ENCODE results near the gene FIS1. TPM values are rescaled to one million over a fixed set of nuclear protein-coding genes. Genes with fewer than 3 reads are reported as not detected.
"Not testable (repeated sequence)": the region's sequence is repeated elsewhere in the genome, so short reads cannot be mapped to it uniquely, and the experiment has no call there.

FIS1 gene
- total and polyA plus RNA-seq, 2 experiments from 2014 or later, result 130 to 131 TPM

- not testable (repeated sequence) for DNase-seq (ENCODE audit: low spot score); H3K27ac Mint-ChIP-seq; H3F3A ChIP-seq (replicated peaks; ENCODE audit: low read depth); H3K4me3 Mint-ChIP-seq; H3K9me3 Mint-ChIP-seq; H3K4me3 ChIP-seq; H3K27ac ChIP-seq (ENCODE audit: low read depth); H3K27me3 ChIP-seq (ENCODE audit: insufficient read depth); H3K4me1 ChIP-seq (ENCODE audit: insufficient read depth); H2AFZ ChIP-seq; H4K20me1 ChIP-seq (replicated peaks; ENCODE audit: insufficient read depth); H3K36me3 ChIP-seq (ENCODE audit: insufficient read depth); ATAC-seq; H3K9me2 ChIP-seq (ENCODE audit: insufficient read depth); H3K79me2 ChIP-seq (replicated peaks; ENCODE audit: insufficient read depth); H3K4me2 ChIP-seq
- peaks cover 53% of the 10 kb centered on the region for H3K36me3 Mint-ChIP-seq (ENCODE audit: low read depth)
- peaks cover 22% of the 10 kb centered on the region for H3K27me3 Mint-ChIP-seq (ENCODE audit: insufficient read depth, low read depth, poor library complexity)
- peaks cover 44% of the 10 kb centered on the region for H3K4me1 Mint-ChIP-seq
These were observed 41.0 kb upstream of the FIS1 start for GRCh38 chr7:101285880-101286279.

DNA sequence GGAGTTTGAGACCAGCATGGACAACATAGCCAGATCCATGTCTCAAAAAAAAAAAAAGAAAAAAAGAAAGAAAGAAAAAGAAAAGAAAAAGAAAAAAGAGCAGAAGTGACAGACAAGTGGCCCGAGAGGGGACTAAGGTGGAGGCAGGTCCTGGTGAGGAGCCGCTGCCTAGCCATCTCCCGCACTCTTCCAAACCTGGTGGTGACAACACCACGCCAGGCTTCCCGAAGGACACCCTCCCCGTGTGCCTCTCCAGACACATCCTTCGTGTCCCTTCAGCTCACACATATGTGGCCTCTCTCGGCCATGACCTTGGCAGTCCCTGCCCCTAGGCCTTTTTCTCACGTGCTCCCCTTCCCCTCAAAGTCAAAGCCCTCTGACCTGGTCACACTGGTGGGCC is 40.3 kb upstream of the FIS1 start:
- H3K9me2 ChIP-seq (ENCODE audit: insufficient read depth), result no peaks in the 10 kb centered on the region
- Mint-ChIP-seq H3K9me3 (no peaks in the 10 kb centered on the region; the same call in 1 of the 3 replicates), H3K27me3 (ENCODE audit: insufficient read depth, low read depth, poor library complexity) (peaks cover 18% of the 10 kb centered on the region), H3K36me3 (ENCODE audit: low read depth) (peaks cover 58% of the 10 kb centered on the region), H3K27ac (no peak overlapping the region), H3K4me1 (peaks cover 38% of the 10 kb centered on the region), H3K4me3 (no peak overlapping the region)
- no peak overlapping the region for H3K4me2 ChIP-seq
- peaks cover 6% of the 10 kb centered on the region for H3K79me2 ChIP-seq (replicated peaks; ENCODE audit: insufficient read depth)
- DNase-seq (ENCODE audit: low spot score) (no peak), ATAC-seq (no peak)
- no peak overlapping the region for H3K27ac ChIP-seq (ENCODE audit: low read depth)
- no peaks in the 10 kb centered on the region; the same call in 1 of the 2 replicates for H3K36me3 ChIP-seq (ENCODE audit: insufficient read depth)
- no peak overlapping the region for H2AFZ ChIP-seq
- no peaks in the 10 kb centered on the region for H3K27me3 ChIP-seq (ENCODE audit: insufficient read depth)
- no peak overlapping the region for H3K4me3 ChIP-seq
- H4K20me1 ChIP-seq (replicated peaks; ENCODE audit: insufficient read depth), result no peaks in the 10 kb centered on the region
- H3K4me1 ChIP-seq (ENCODE audit: insufficient read depth), result no peaks in the 10 kb centered on the region
- H3F3A ChIP-seq (replicated peaks; ENCODE audit: low read depth), result no peaks in the 10 kb centered on the region
- TF ChIP-seq, protein P1, sequence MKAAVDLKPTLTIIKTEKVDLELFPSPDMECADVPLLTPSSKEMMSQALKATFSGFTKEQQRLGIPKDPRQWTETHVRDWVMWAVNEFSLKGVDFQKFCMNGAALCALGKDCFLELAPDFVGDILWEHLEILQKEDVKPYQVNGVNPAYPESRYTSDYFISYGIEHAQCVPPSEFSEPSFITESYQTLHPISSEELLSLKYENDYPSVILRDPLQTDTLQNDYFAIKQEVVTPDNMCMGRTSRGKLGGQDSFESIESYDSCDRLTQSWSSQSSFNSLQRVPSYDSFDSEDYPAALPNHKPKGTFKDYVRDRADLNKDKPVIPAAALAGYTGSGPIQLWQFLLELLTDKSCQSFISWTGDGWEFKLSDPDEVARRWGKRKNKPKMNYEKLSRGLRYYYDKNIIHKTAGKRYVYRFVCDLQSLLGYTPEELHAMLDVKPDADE (IDR thresholded peaks at IDR 0.05), result no peak
- TF ChIP-seq ZNF114 (CRISPR knock-in tag; IDR thresholded peaks at IDR 0.05) (no peak), JUNB (IDR thresholded peaks at IDR 0.05; ENCODE audit: unreplicated experiment) (no peak), EZH2 (IDR thresholded peaks at IDR 0.05; ENCODE audit: low read depth, unreplicated experiment) (no peak), NANOG (IDR thresholded peaks at IDR 0.05; ENCODE audit: borderline replicate concordance) (no peak), CTCF (conservative IDR thresholded peaks at IDR 0.05; ENCODE audit: low read depth in 2 of 2) (no peak)

GRCh38 chr7:101280912-101281311 is 36.0 kb upstream of the FIS1 start:
- H3K79me2 ChIP-seq (replicated peaks; ENCODE audit: insufficient read depth); DNase-seq (ENCODE audit: low spot score); H4K20me1 ChIP-seq (replicated peaks; ENCODE audit: insufficient read depth); H3K4me2 ChIP-seq; ATAC-seq; H3K4me3 Mint-ChIP-seq; H3K9me2 ChIP-seq (ENCODE audit: insufficient read depth); H3K27ac Mint-ChIP-seq; H2AFZ ChIP-seq; H3K4me1 ChIP-seq (ENCODE audit: insufficient read depth); H3K4me1 Mint-ChIP-seq; H3K9me3 Mint-ChIP-seq; H3K27ac ChIP-seq (ENCODE audit: low read depth); H3K36me3 ChIP-seq (ENCODE audit: insufficient read depth); H3K4me3 ChIP-seq; H3F3A ChIP-seq (replicated peaks; ENCODE audit: low read depth); H3K27me3 ChIP-seq (ENCODE audit: insufficient read depth): not testable (repeated sequence)
- H3K36me3 Mint-ChIP-seq (ENCODE audit: low read depth), result peaks cover 46% of the 10 kb centered on the region
- H3K27me3 Mint-ChIP-seq (ENCODE audit: insufficient read depth, low read depth, poor library complexity), result peaks cover 11% of the 10 kb centered on the region
